ENCODE results near the gene PRIM2. TPM values are rescaled to one million over a fixed set of nuclear protein-coding genes. Genes with fewer than 3 reads are reported as not detected.

Gene PRIM2
- total and polyA plus RNA-seq, 2 of the 8 experiments (the other 6 are each of a cell fraction or from before 2014, with no cell fraction given), result 20.8 to 46.8 TPM

- TF ChIP-seq CHD7 (IDR thresholded peaks at IDR 0.05; ENCODE audit: insufficient replicate concordance, low read length) (no peak), GABPA (IDR thresholded peaks at IDR 0.05; ENCODE audit: borderline replicate concordance, insufficient read depth, low read length) (no peak), CHD1 (IDR thresholded peaks at IDR 0.05; ENCODE audit: low read depth, low read length) (no peak), BACH1 (IDR thresholded peaks at IDR 0.05; ENCODE audit: low read length) (no peak), KDM4A (IDR thresholded peaks at IDR 0.05; ENCODE audit: low read depth, low read length, severe bottlenecking) (no peak), E2F6 (IDR thresholded peaks at IDR 0.05) (no peak)
Measured at GRCh38 chr6:57305761-57306160, 11.7 kb upstream of the PRIM2 start (continued).

Measured in H1 (cell line).